Mucosa of stomach (tissue), 1 donor: Measurements from ENCODE around the gene UBE2A.

Source experiments
- H3K27me3 ChIP-seq: one replicate; pipeline ENCODE4 v1.7.0; 2013; ENCODE audit warnings: mild to moderate bottlenecking, low read length; ENCODE audit not compliant: control insufficient read depth, insufficient read depth
- H3K36me3 ChIP-seq: one replicate; pipeline ENCODE4 v1.7.0; 2013; ENCODE audit warnings: low read length; ENCODE audit not compliant: control insufficient read depth, insufficient read depth
- H3K4me1 ChIP-seq: one replicate; pipeline ENCODE4 v1.7.0; 2013; ENCODE audit warnings: mild to moderate bottlenecking, low read length; ENCODE audit not compliant: control insufficient read depth, insufficient read depth
- H3K4me3 ChIP-seq: one replicate; pipeline ENCODE4 v1.7.0; 2013; ENCODE audit warnings: low read length
- H3K9ac ChIP-seq: one replicate; pipeline ENCODE4 v1.7.0; 2013; ENCODE audit warnings: mild to moderate bottlenecking, low read length, moderate library complexity
- H3K9me3 ChIP-seq: one replicate; pipeline ENCODE4 v1.7.0; 2013; ENCODE audit warnings: mild to moderate bottlenecking, low read length, moderate library complexity; ENCODE audit not compliant: control insufficient read depth
- donor health status: Pancreatic carcinoma.

UBE2A gene

GRCh38 chrX:119622356-119623232 lies 48.2 kb downstream of the UBE2A start:
- Histone ChIP-seq H3K4me3 (no peak overlapping the region), H3K9ac (no peak overlapping the region), H3K4me1 (no peaks in the 10 kb centered on the region), H3K27me3 (no peaks in the 10 kb centered on the region), H3K36me3 (no peaks in the 10 kb centered on the region), H3K9me3 (no peaks in the 10 kb centered on the region)

GRCh38 chrX:119624417-119624816 lies 50.1 kb downstream of the UBE2A start:
- Histone ChIP-seq H3K36me3 (no peaks in the 10 kb centered on the region), H3K27me3 (no peaks in the 10 kb centered on the region), H3K9me3 (no peaks in the 10 kb centered on the region), H3K4me1 (no peaks in the 10 kb centered on the region), H3K4me3 (no peak overlapping the region), H3K9ac (no peak overlapping the region)

- H3K9me3 ChIP-seq = no peaks in the 10 kb centered on the region
- H3K4me1 ChIP-seq = no peaks in the 10 kb centered on the region
- H3K9ac ChIP-seq = no peak overlapping the region
- no peaks in the 10 kb centered on the region for H3K27me3 ChIP-seq
- H3K36me3 ChIP-seq = no peaks in the 10 kb centered on the region
- H3K4me3 ChIP-seq = no peak overlapping the region
Measured at GRCh38 chrX:119624951-119625668, 50.7 kb downstream of the UBE2A start.

- Histone ChIP-seq H3K4me1 (no peaks in the 10 kb centered on the region), H3K36me3 (no peaks in the 10 kb centered on the region), H3K4me3 (no peak overlapping the region), H3K27me3 (no peaks in the 10 kb centered on the region), H3K9me3 (no peaks in the 10 kb centered on the region), H3K9ac (no peak overlapping the region)
Measured at GRCh38 chrX:119625843-119626242, 51.5 kb downstream of the UBE2A start.
